Subcutaneous abdominal adipose tissue (tissue), 5 donors: ENCODE data around the gene CC2D1B.

Experiments used
- H3K27ac ChIP-seq: one replicate; pipeline ENCODE4 v1.7.0; 2013; ENCODE audit warnings: low read depth, mild to moderate bottlenecking, inconsistent platforms, low read length, moderate library complexity
- H3K27me3 ChIP-seq, 5 donors: one replicate each; pipeline ENCODE4 v1.7.0; 2013; ENCODE audit warnings: low read length in 5 of 5, inconsistent platforms in 1 of 5; ENCODE audit not compliant: control insufficient read depth in 5 of 5, insufficient read depth in 4 of 5
- H3K36me3 ChIP-seq, 5 donors: one replicate each; pipeline ENCODE4 v1.7.0; 2013; ENCODE audit warnings: low read length in 5 of 5; ENCODE audit not compliant: control insufficient read depth in 5 of 5, insufficient read depth in 5 of 5
- H3K4me1 ChIP-seq, 5 donors: one replicate each; pipeline ENCODE4 v1.7.0; 2013; ENCODE audit warnings: low read length in 5 of 5, mild to moderate bottlenecking in 3 of 5, moderate library complexity in 1 of 5; ENCODE audit not compliant: control insufficient read depth in 5 of 5, insufficient read depth in 5 of 5
- H3K4me3 ChIP-seq, 5 donors: one replicate each; pipeline ENCODE4 v1.7.0; 2013; ENCODE audit warnings: low read length in 5 of 5, low read depth in 1 of 5
- H3K9ac ChIP-seq, 5 donors: one replicate each; pipeline ENCODE4 v1.7.0; 2013; ENCODE audit warnings: low read length in 5 of 5, mild to moderate bottlenecking in 4 of 5, moderate library complexity in 3 of 5
- H3K9me3 ChIP-seq, 5 donors: one replicate each; pipeline ENCODE4 v1.7.0; 2013; ENCODE audit warnings: low read length in 5 of 5; ENCODE audit not compliant: control insufficient read depth in 5 of 5
- donor health status: healthy.
- donor health status: healthy.
- donor health status: healthy.
- donor health status: healthy.
- donor health status: healthy.

The CC2D1B gene

GRCh38 chr1:52346653-52347052 is 19.4 kb downstream of the CC2D1B start:
- Histone ChIP-seq H3K4me3 (no peak overlapping the region), H3K9me3 (no peaks in the 10 kb centered on the region)

GRCh38 chr1:52345252-52345651 is 20.8 kb downstream of the CC2D1B start:
- Histone ChIP-seq H3K9me3 (no peaks in the 10 kb centered on the region), H3K36me3 (peaks cover 0 to 29% (median 14%) of the 10 kb centered on the region in 5 donors), H3K9ac (no peak overlapping the region), H3K27me3 (no peaks in the 10 kb centered on the region), H3K4me1 (peaks cover 0 to 17% (median 12%) of the 10 kb centered on the region in 5 donors), H3K4me3 (no peak overlapping the region), H3K27ac (no peak overlapping the region)

More at GRCh38 chr1:52346653-52347052, 19.4 kb downstream of the CC2D1B start:
- no peak overlapping the region for H3K27ac ChIP-seq
- H3K9ac ChIP-seq: no peak overlapping the region
- H3K4me1 ChIP-seq: peaks cover 0 to 19% (median 14%) of the 10 kb centered on the region in 5 donors
- peaks cover 0 to 27% (median 15%) of the 10 kb centered on the region in 5 donors for H3K36me3 ChIP-seq
- H3K27me3 ChIP-seq: no peaks in the 10 kb centered on the region

GRCh38 chr1:52343979-52344378 is 22.0 kb downstream of the CC2D1B start:
- Histone ChIP-seq H3K9ac (no peak overlapping the region), H3K27ac (no peak overlapping the region), H3K27me3 (no peaks in the 10 kb centered on the region), H3K36me3 (peaks cover 0 to 36% (median 13%) of the 10 kb centered on the region in 5 donors), H3K9me3 (no peaks in the 10 kb centered on the region), H3K4me1 (peaks cover 0 to 16% (median 11%) of the 10 kb centered on the region in 5 donors), H3K4me3 (no peak overlapping the region)

GRCh38 chr1:52341655-52342260 is 24.2 kb downstream of the CC2D1B start:
- Histone ChIP-seq H3K27ac (no peak overlapping the region), H3K36me3 (peaks cover 6 to 52% (median 15%) of the 10 kb centered on the region in 5 donors), H3K9me3 (no peaks in the 10 kb centered on the region), H3K27me3 (no peaks in the 10 kb centered on the region), H3K4me3 (no peak overlapping the region), H3K9ac (no peak overlapping the region), H3K4me1 (peaks cover 0 to 7% (median 5%) of the 10 kb centered on the region in 5 donors)

GRCh38 chr1:52337439-52337838 is 28.6 kb downstream of the CC2D1B start:
- H3K27me3 ChIP-seq: no peaks in the 10 kb centered on the region
- no peaks in the 10 kb centered on the region for H3K9me3 ChIP-seq
- H3K36me3 ChIP-seq: peaks cover 9 to 46% (median 19%) of the 10 kb centered on the region in 5 donors
- no peak overlapping the region for H3K27ac ChIP-seq
- H3K4me3 ChIP-seq: no peak overlapping the region
- H3K4me1 ChIP-seq: peaks cover 0 to 7% (median 5%) of the 10 kb centered on the region in 5 donors
- no peak overlapping the region for H3K9ac ChIP-seq

- Histone ChIP-seq H3K4me1 (no peaks in the 10 kb centered on the region), H3K4me3 (no peak overlapping the region), H3K36me3 (peaks cover 6 to 39% (median 19%) of the 10 kb centered on the region in 5 donors), H3K9ac (no peak overlapping the region), H3K9me3 (no peaks in the 10 kb centered on the region), H3K27me3 (no peaks in the 10 kb centered on the region), H3K27ac (no peak overlapping the region)
These were observed 31.0 kb downstream of the CC2D1B start for GRCh38 chr1:52334906-52335528.

GRCh38 chr1:52332411-52332810 is 33.6 kb downstream of the CC2D1B start:
- Histone ChIP-seq H3K4me3 (no peak overlapping the region), H3K27me3 (no peaks in the 10 kb centered on the region), H3K4me1 (no peaks in the 10 kb centered on the region), H3K27ac (no peak overlapping the region), H3K9me3 (no peaks in the 10 kb centered on the region), H3K36me3 (peaks cover 3 to 20% (median 13%) of the 10 kb centered on the region in 5 donors), H3K9ac (no peak overlapping the region)

- no peak overlapping the region for H3K27ac ChIP-seq
- no peaks in the 10 kb centered on the region for H3K4me1 ChIP-seq
These were observed 37.4 kb downstream of the CC2D1B start for GRCh38 chr1:52328615-52329014.

GRCh38 chr1:52325786-52326185 is 40.2 kb downstream of the CC2D1B start:
- peaks cover 0 to 2% (median 0%) of the 10 kb centered on the region in 5 donors for H3K36me3 ChIP-seq
- H3K9ac ChIP-seq: no peak overlapping the region
- no peaks in the 10 kb centered on the region for H3K4me1 ChIP-seq
- no peaks in the 10 kb centered on the region for H3K9me3 ChIP-seq
- H3K27ac ChIP-seq: no peak overlapping the region
- no peak overlapping the region for H3K4me3 ChIP-seq
- no peaks in the 10 kb centered on the region for H3K27me3 ChIP-seq

More at GRCh38 chr1:52328615-52329014, 37.4 kb downstream of the CC2D1B start:
- Histone ChIP-seq H3K9me3 (no peaks in the 10 kb centered on the region), H3K27me3 (no peaks in the 10 kb centered on the region), H3K9ac (no peak overlapping the region), H3K4me3 (no peak overlapping the region), H3K36me3 (peaks cover 0 to 6% (median 4%) of the 10 kb centered on the region in 5 donors)

- Histone ChIP-seq H3K27me3 (no peaks in the 10 kb centered on the region), H3K4me3 (no peak overlapping the region), H3K36me3 (peaks cover 0 to 2% (median 0%) of the 10 kb centered on the region in 5 donors), H3K4me1 (no peaks in the 10 kb centered on the region), H3K9ac (no peak overlapping the region), H3K27ac (no peak overlapping the region), H3K9me3 (no peaks in the 10 kb centered on the region)
These were observed 42.3 kb downstream of the CC2D1B start for GRCh38 chr1:52323731-52324130.
